ENCODE results near the gene CEP41.

The CEP41 gene

DNA sequence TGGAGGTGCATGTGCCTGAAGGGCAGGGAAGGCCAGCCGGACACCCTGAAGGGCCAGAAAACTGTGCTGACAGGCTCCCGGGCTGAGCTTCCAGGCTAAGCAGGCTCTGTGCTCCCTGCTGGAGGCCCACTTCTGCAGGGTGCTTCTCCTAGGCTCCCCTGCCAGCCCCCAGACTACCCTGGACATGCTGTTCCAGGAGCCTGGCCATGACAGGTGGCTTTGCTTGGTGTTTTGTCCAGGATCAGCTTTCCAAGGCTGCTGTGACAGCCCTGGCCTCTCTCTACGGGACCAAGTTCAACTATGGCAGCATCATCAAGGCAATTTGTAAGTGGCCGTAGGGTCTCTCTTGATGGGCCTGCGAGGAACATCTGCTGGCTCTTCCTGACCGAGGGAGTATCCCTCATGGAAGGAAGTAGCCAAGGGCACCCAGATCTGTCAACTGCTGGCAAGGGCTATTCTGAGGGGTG lies 55.2 kb downstream of the CEP41 start:
- FAIRE-seq, result no peak

DNA sequence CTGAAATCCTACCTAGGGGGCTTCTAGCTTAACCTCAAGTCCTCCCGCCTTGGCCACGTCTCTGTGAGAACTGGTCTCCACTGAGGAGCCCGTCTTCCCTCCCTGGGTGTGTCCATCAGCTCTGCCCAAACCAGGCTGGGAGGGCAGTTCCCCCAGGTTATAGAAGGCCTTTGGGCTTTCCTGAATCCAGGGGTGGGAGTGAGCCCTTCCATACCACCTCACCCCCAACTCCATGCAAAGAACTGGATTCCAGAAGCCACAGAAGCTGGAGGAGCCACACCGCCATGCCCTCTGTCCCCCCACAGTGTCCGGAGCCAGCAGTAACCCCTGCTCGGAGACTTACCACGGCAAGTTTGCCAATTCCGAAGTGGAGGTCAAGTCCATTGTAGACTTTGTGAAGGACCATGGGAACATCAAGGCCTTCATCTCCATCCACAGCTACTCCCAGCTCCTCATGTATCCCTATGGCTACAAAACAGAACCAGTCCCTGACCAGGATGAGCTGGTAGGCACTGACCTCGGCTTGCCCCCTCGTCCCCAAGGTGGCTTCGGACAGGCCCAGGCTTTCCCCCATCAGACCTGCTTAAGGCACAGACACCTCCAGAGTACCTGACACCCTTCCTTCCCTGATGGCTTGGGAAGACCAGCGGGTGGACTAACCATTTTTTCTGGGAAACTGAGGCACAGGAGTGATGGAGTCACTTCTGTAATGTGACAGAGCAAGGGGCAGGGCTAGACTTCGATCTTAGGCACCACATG lies 55.8 kb downstream of the CEP41 start:
- FAIRE-seq (no peak), DNase-seq (ENCODE audit: insufficient read length, low spot score) (no peak)
- TF ChIP-seq, protein P1, sequence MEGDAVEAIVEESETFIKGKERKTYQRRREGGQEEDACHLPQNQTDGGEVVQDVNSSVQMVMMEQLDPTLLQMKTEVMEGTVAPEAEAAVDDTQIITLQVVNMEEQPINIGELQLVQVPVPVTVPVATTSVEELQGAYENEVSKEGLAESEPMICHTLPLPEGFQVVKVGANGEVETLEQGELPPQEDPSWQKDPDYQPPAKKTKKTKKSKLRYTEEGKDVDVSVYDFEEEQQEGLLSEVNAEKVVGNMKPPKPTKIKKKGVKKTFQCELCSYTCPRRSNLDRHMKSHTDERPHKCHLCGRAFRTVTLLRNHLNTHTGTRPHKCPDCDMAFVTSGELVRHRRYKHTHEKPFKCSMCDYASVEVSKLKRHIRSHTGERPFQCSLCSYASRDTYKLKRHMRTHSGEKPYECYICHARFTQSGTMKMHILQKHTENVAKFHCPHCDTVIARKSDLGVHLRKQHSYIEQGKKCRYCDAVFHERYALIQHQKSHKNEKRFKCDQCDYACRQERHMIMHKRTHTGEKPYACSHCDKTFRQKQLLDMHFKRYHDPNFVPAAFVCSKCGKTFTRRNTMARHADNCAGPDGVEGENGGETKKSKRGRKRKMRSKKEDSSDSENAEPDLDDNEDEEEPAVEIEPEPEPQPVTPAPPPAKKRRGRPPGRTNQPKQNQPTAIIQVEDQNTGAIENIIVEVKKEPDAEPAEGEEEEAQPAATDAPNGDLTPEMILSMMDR (IDR thresholded peaks at IDR 0.05; ENCODE audit: insufficient read depth, missing control alignments), result no peak

More for the DNA sequence above, 55.2 kb downstream of the CEP41 start:
- TF ChIP-seq, protein P1 (IDR thresholded peaks at IDR 0.05; ENCODE audit: insufficient read depth, missing control alignments), result no peak
- no peak for DNase-seq (ENCODE audit: insufficient read length, low spot score)

DNA sequence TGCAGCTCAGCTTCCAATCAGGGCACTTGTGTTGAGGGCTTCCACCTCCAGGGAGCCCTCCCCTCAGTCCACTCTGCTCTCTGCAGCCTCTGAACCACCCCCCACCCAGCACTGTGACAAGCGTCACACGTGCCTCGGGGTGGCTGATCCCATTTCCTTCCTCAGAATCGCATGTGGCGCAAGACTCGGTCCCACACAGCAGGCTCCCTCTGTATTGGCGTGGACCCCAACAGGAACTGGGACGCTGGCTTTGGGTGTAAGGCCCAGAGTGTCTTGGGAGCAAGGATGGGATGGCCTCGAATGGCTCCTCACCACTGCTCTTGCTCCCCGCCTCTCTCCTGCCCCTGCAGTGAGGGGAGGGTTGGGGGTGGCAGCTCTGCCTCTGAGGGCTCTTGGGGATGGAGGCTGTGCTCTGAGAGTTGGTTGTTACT lies 56.4 kb downstream of the CEP41 start:
- FAIRE-seq (no peak), DNase-seq (ENCODE audit: insufficient read length, low spot score) (no peak)
- TF ChIP-seq, protein P1 (IDR thresholded peaks at IDR 0.05; ENCODE audit: insufficient read depth, missing control alignments), result no peak

DNA sequence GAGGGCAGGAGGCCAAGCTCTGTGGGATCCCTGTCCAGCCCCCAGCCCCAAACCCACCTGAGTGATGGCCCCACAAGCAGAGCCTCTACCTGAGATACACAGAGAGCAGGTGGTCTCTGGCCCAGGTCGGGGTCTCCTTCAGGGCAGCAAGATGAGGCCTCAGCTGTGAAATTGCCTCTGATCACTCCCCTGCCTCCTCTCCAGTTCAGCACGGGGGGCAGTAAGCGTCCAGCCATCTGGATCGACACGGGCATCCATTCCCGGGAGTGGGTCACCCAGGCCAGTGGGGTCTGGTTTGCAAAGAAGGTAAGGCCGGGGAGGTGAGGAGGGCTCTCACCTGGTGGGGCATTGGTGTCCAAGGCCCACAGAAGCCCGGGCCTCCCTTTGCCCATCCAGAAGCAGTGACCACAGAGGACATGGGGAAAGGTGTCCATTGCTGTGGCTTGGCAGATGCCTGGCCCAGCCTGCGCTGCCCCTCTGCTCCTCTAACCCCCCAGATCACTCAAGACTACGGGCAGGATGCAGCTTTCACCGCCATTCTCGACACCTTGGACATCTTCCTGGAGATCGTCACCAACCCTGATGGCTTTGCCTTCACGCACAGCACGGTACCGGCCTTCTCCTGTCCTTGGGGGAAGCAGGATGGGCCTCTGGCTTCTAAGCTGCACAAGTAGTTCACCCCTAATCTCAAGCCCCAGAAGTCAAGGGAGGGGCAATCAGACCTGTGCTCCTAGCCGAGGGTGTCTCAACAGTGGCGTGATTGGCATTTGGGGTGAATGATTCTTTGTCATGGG lies 57.4 kb downstream of the CEP41 start:
- DNase-seq (ENCODE audit: insufficient read length, low spot score) (no peak), FAIRE-seq (no peak)
- TF ChIP-seq, protein P1 (IDR thresholded peaks at IDR 0.05; ENCODE audit: insufficient read depth, missing control alignments), result no peak

DNA sequence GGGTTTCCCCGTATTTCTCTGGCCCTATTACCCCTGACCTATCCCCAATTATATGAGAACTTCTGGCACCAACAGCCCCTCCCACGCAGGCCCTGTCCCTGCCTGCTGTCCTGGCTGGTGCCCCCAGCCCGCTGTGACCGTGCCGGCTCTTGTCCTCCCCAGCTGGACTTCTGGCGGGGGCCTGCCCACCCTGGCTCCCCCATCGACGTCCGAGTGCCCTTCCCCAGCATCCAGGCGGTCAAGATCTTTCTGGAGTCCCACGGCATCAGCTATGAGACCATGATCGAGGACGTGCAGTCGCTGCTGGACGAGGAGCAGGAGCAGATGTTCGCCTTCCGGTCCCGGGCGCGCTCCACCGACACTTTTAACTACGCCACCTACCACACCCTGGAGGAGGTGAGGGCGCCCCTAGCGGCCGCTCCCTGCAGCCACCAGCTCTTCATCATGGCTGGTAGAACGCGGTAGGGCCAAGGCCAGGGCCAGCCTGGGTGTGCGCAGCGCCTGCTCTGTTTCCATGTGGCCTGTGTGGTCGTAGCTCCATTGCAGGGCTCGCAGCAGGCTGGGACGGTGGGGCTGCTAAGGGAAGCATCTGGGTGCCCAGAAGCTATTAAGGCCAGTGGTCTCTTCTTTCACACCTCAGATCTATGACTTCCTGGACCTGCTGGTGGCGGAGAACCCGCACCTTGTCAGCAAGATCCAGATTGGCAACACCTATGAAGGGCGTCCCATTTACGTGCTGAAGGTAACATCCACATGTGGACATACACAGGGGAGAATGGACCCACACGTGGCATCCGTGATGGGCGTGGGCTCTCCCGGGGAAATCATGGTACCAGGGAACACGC lies 59.1 kb downstream of the CEP41 start:
- TF ChIP-seq, protein P1 (IDR thresholded peaks at IDR 0.05; ENCODE audit: insufficient read depth, missing control alignments), result no peak
- FAIRE-seq (no peak), DNase-seq (ENCODE audit: insufficient read length, low spot score) (no peak)

DNA sequence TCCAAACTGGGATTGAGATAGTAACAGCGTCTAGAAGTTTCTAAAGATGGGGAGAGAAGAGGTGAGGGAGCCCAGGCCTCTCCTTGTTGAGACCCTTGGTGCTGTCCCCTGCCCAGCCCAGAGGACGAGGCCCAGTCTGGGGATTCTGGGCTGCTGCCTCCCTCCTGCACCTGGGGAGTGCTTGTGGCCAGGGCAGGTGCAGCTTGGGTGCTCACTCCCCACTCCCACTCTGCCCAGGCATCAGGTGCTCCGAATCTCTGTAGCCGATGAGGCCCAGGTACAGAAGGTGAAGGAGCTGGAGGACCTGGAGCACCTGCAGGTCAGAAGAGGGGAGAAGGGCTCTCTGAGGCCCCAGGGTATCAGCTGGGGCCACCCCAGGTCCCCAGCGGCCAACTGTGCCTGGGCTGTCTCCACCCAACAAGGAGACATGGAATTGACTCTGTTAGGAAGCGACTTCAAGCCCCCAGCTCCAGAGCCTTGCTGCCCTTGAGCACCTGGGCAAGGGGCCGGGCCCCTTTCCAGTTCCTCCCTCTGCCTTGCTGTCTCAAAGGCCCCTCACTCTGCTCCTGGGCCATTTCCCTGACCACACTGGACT lies 59.9 kb downstream of the CEP41 start:
- TF ChIP-seq, protein P1 (IDR thresholded peaks at IDR 0.05; ENCODE audit: insufficient read depth, missing control alignments), result no peak
- no peak for FAIRE-seq
- DNase-seq (ENCODE audit: insufficient read length, low spot score), result no peak
